Cardiac fibroblast (primary cell): ENCODE results near the gene KLK4.
"Not testable (repeated sequence)": the region's sequence is repeated elsewhere in the genome, so short reads cannot be mapped to it uniquely, and the experiment has no call there.

Experiments
- DNase-seq, 2 donors: peaks; one replicate each; pipeline versions ENCODE4 v3.0.0 to v3.0.0-alpha.2; 2010; ENCODE audit warnings: low read depth in 2 of 2
- H3K4me3 ChIP-seq, 2 donors: replicated peaks in 1 of 2; 1 replicate in 1 of 2; 2 replicates in 1 of 2; pipeline ENCODE4 v1.5.1; 2011; ENCODE audit warnings: low read depth in 2 of 2, low read length in 2 of 2, mild to moderate bottlenecking in 2 of 2, moderate library complexity in 1 of 2
- CTCF ChIP-seq: IDR thresholded peaks from one replicate; pipeline ENCODE4 v1.5.1; 2011; ENCODE audit warnings: low read depth, mild to moderate bottlenecking, low read length, inconsistent platforms

Gene KLK4

GRCh38 chr19:50896591-50897190 lies 14.5 kb downstream of the KLK4 start:
- peak; percentile 14 to 58 for DNase-seq
- no peak for TF ChIP-seq CTCF
- no peak overlapping the region for H3K4me3 ChIP-seq

GRCh38 chr19:50896089-50896590 lies 15.1 kb downstream of the KLK4 start:
- H3K4me3 ChIP-seq, DNase-seq: not testable (repeated sequence)

- no peak for TF ChIP-seq CTCF
- H3K4me3 ChIP-seq: no peak overlapping the region
- DNase-seq: no peak
Observed at GRCh38 chr19:50894478-50895356, 16.5 kb downstream of the KLK4 start.

GRCh38 chr19:50893047-50893736 lies 18.0 kb downstream of the KLK4 start:
- no peak overlapping the region for H3K4me3 ChIP-seq
- no peak for TF ChIP-seq CTCF
- no peak for DNase-seq

GRCh38 chr19:50891253-50891625 lies 20.0 kb downstream of the KLK4 start:
- DNase-seq: no peak
- no peak for TF ChIP-seq CTCF
- H3K4me3 ChIP-seq: no peak overlapping the region

- DNase-seq: peak in 1 of 2 donors; percentile 41
- no peak overlapping the region for H3K4me3 ChIP-seq
- TF ChIP-seq CTCF: no peak
Observed at GRCh38 chr19:50890422-50891252, 20.6 kb downstream of the KLK4 start.
